Kidney capillary endothelial cell (primary cell): ENCODE measurements around the gene SOD1.
"Not testable (repeated sequence)": the region's sequence is repeated elsewhere in the genome, so short reads cannot be mapped to it uniquely, and the experiment has no call there.

Experiments
- DNase-seq: peaks from one replicate; pipeline ENCODE4 v3.0.0-alpha.2; 2018; ENCODE audit warnings: low spot score

The SOD1 gene

DNA sequence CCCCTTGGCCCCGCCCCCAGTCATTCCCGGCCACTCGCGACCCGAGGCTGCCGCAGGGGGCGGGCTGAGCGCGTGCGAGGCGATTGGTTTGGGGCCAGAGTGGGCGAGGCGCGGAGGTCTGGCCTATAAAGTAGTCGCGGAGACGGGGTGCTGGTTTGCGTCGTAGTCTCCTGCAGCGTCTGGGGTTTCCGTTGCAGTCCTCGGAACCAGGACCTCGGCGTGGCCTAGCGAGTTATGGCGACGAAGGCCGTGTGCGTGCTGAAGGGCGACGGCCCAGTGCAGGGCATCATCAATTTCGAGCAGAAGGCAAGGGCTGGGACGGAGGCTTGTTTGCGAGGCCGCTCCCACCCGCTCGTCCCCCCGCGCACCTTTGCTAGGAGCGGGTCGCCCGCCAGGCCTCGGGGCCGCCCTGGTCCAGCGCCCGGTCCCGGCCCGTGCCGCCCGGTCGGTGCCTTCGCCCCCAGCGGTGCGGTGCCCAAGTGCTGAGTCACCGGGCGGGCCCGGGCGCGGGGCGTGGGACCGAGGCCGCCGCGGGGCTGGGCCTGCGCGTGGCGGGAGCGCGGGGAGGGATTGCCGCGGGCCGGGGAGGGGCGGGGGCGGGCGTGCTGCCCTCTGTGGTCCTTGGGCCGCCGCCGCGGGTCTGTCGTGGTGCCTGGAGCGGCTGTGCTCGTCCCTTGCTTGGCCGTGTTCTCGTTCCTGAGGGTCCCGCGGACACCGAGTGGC, at the start of gene SOD1:
SOD1 (plus strand) TSS at position 158 of the 723 bp plus-strand sequence; CDS start at position 235, 77 bp downstream.
- peak; percentile 89 for DNase-seq

DNA sequence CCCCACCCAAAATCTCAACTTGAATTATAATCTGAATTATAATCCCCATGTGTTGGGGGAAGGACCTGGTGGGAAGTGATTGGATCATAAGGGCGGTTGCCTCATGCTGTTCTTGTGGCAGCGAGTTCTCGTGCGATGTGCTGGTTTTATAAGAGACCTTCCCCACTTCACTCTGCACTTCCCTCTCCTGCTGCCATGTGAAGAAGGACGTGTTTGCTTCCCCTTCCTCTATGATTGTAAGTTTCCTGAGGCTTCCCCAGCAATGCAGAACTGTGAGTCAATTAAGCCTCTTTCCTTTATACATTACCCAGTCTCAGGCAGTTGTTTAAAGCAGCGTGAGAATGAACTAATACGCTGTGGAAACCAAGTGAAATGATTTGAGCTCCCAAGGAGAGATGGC, 48.0 kb upstream of the SOD1 start:
- no peak for DNase-seq

GRCh38 chr21:31612894-31613785, 46.4 kb upstream of the SOD1 start:
- no peak for DNase-seq

GRCh38 chr21:31614705-31615104, 44.8 kb upstream of the SOD1 start:
- no peak for DNase-seq

- no peak for DNase-seq
Observed at GRCh38 chr21:31616216-31616615, 43.3 kb upstream of the SOD1 start.

DNA sequence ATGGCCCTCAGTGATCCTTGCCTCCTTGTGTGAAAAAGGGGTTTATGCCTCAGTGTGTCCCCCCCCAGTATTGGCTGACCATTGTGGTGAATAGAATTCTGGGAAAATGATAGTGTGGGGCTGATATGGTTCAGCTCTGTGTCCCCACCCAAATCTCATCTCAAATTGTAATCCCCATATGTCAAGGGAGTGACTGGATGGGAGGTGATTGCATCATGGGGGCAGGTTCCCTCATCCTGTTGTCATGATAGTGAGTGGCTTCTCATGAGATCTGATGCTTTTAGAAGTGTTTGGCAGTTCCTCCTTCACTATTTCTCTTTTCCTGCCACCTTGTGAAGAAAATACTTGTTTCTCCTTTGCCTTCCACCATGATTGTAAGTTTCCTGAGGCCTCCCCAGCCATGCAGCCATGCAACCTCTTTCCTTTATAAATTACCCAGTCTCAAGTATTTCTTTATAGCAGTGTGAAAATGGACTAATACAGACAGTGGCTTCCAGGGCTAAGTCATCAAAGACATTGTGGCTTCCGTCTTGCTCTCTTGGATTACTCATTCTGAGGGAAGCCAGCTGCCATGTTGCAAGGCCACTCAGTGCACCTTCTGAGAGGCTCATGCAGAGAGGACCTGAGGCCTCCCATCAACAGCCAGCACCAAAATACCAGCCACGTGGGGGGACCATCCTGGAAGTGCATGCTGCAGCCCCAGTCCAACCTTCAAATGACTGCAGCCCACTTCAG, 40.6 kb upstream of the SOD1 start:
- no peak for DNase-seq

DNA sequence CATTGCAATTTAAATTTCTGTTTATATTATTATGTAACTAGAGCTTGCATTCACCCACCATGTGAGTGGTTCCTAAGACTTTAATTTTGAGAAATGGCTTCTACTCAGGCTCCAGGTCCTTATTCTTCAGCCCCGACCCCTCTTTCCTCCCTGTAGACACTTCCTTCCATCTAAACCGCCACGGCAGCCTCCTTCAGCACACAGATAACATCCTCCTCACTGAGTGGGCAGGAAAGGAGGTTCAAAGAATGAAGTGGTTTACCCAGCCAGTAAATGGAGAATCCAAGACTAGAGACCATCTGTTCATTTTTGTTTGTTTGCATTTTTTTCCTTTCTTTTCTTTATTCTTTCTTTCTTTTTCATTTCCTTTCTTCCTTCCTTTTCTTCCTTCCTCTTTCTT, 37.1 kb upstream of the SOD1 start:
- no peak for DNase-seq

DNA sequence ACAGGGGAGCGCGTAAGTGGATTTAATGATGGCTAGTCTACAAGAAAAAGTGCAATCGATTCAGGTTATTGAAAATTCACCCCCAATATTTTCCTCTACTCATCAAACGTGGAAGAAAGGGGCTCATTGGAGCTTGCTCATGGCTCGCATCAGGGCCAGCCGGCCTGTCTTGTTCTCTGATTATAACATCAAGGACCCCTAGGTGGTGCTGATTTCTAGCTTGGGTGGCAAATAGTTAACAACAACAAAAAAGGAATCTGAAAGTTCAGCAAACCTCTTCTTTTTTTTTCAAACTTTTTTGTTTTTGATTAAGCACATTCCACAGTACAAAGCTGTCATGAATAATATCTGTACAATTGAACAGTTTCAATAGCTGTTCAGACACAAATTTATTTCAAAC, 35.8 kb upstream of the SOD1 start:
- DNase-seq: no peak

DNA sequence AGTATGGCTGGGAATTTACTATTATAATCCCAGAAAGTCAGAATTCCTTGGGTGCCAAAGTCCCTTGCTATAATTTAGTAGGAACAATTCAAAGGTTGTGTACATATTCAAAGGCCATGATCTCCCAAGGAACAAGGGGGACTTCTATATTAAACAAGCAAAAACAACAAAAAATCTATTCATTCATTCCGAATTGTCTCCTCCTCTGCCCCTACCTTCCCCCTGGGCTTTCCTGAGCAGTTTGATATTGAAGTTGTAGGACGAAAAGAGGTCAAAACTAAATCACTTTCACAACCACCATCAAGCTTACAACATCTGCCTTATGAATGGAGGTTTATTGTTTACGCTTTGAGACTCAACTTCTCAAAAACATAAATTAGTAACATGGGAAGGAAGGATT, 35.3 kb upstream of the SOD1 start:
- DNase-seq: no peak

GRCh38 chr21:31624961-31625491, 34.5 kb upstream of the SOD1 start:
- DNase-seq: no peak

- peak; percentile 28 for DNase-seq
Observed at GRCh38 chr21:31629972-31630711, 29.4 kb upstream of the SOD1 start.

DNA sequence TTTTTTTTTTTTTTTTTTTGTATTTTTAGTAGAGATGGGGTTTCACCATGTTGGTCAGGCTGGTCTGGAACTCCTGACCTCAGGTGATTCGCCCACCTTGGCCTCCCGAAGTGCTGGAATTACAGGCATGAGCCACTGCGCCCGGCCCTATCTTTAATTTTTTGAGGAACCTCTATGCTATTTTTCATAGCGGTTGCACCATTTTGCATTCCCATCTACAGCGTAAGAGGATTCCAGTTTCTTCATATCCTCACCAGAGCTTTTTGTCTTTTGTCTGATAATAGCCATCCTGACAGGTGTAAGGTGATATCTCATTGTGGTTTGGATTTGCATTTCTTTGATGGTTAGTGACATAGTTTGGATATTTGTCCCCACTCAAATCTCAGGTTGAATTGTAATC, 27.6 kb upstream of the SOD1 start:
- not testable (repeated sequence) for DNase-seq

- DNase-seq: no peak
Observed at GRCh38 chr21:31634993-31635392, 24.5 kb upstream of the SOD1 start.

- no peak for DNase-seq
Observed at GRCh38 chr21:31636874-31637273, 22.6 kb upstream of the SOD1 start.

DNA sequence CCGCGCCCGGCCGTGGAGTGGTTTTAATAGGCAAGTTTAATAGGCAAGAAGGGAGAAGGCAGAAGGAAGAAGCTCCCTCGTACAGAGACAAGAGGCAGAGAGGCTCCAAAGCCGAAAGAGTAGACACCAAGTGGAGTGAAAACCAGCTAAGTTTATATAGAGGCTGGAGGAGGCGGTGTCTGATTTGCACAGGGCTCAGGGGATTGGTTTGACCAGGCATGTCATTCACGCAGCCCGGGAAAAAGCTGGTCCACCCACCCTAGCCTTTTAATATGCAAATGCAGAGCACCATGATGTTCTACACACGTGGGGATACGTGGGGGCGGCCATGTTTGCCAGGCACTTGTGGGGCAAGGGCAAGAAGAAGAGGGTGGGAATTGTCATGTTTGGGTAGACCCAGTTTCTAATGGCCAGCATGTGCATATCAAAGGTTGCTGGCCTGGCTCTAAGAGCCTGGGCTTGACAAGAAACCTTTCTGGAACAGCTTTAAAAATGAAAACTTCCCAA, 18.0 kb upstream of the SOD1 start:
- no peak for DNase-seq

DNA sequence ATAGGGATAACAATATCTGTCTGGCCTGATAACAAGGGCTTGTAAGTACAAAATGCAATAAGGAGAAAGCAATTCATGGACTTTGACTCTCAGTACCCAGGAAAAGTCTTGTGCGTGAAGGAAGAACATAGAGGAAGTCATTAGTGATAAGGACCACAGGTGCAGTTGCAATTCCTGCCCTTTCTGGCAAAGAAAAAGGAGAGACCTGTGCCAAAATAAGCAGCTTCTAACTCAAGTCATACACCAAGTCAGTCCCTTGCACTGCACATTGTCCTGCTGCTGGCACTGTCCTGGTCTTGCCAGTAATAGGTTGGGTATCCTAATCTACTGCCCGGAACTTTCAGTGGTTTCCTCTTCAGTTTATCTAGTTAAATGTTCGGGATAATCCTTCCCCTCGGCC, 14.8 kb upstream of the SOD1 start:
- DNase-seq: no peak

DNA sequence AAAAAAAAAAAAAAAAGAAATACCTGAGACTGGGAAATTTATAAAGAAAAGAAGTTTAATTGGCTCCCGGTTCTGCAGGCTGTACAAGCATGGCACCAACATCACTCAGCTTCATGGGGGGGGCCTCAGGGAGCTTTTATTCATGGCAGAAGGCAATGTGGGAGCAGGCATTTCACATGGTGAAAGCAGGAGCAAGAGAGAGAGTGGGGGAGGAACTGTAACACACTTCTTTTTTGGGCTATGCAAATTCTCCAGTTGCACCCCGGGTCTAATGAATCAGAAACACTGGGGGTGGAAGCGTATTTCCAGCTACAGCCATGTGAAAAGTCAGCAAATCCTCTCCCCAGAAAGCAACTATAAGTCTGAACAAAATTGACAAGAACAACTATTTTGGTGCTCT, 11.8 kb upstream of the SOD1 start:
- no peak for DNase-seq

GRCh38 chr21:31650930-31651329, 8.6 kb upstream of the SOD1 start:
- DNase-seq: no peak

- not testable (repeated sequence) for DNase-seq
Observed at GRCh38 chr21:31651491-31651890, 8.0 kb upstream of the SOD1 start.

GRCh38 chr21:31654340-31654739, 5.2 kb upstream of the SOD1 start:
- no peak for DNase-seq

- DNase-seq: not testable (repeated sequence)
Observed at GRCh38 chr21:31654821-31655580, 4.5 kb upstream of the SOD1 start.
